Spleen (tissue), 11 donors: Measurements from ENCODE around the gene C4A. TPM values are rescaled to one million over a fixed set of nuclear protein-coding genes. Genes with fewer than 3 reads are reported as not detected.
A peak's percentile ranks its signal among the peaks of the same experiment; 100 is the strongest.

Source experiments
- DNase-seq: peaks from one replicate; pipeline ENCODE4 v3.0.0-alpha.2; 2020
- H3K27ac ChIP-seq, 8 donors: fragments of 200-600 bp; sonication (generic) in 7 of 8; 1 replicate in 4 of 8; 2 replicates in 4 of 8; pipeline versions ENCODE4 v1.5.0 to v1.8.0; 2016 to 2021; ENCODE audit warnings: inconsistent platforms in 4 of 8, mild to moderate bottlenecking in 4 of 8, moderate library complexity in 1 of 8
- H3K27me3 ChIP-seq, 7 donors: fragments of 200-600 bp; sonication (generic) in 6 of 7; replicated peaks in 1 of 7; 1 replicate in 4 of 7; 2 replicates in 3 of 7; pipeline versions ENCODE4 v1.5.0 to v1.8.0; 2016 to 2021; ENCODE audit warnings: inconsistent platforms in 3 of 7, mild to moderate bottlenecking in 1 of 7
- H3K36me3 ChIP-seq, 6 donors: fragments of 200-600 bp; sonication (generic) in 5 of 6; 1 replicate in 4 of 6; 2 replicates in 2 of 6; pipeline versions ENCODE4 v1.5.0 to v1.8.0; 2016 to 2021; ENCODE audit warnings: inconsistent platforms in 2 of 6
- H3K4me1 ChIP-seq, 6 donors: fragments of 200-600 bp; sonication (generic) in 5 of 6; 1 replicate in 3 of 6; 2 replicates in 3 of 6; pipeline versions ENCODE4 v1.5.0 to v1.8.0; 2016 to 2021; ENCODE audit warnings: inconsistent platforms in 3 of 6
- H3K4me3 ChIP-seq, 8 donors: fragments of 200-600 bp; sonication (generic) in 7 of 8; 1 replicate in 4 of 8; 2 replicates in 4 of 8; pipeline versions ENCODE4 v1.5.0 to v1.8.0; 2016 to 2021; ENCODE audit warnings: inconsistent platforms in 4 of 8, mild to moderate bottlenecking in 4 of 8, moderate library complexity in 2 of 8
- H3K9me3 ChIP-seq, 8 donors: fragments of 200-600 bp; sonication (generic) in 7 of 8; 1 replicate in 4 of 8; 2 replicates in 4 of 8; pipeline versions ENCODE4 v1.5.0 to v1.8.0; 2016 to 2021; ENCODE audit warnings: inconsistent platforms in 4 of 8
- POLR2A ChIP-seq, 3 donors: fragments of 450-650 bp; IDR thresholded peaks; one replicate each; pipeline ENCODE4 v1.5.1; 2017; ENCODE audit warnings: antibody characterized with exemption in 3 of 3, mild to moderate bottlenecking in 1 of 3
- POLR2AphosphoS5 ChIP-seq, 3 donors: sonication (generic); formaldehyde crosslinking; IDR thresholded peaks; one replicate each; pipeline ENCODE4 v1.5.1; 2017; ENCODE audit warnings: antibody characterized with exemption in 3 of 3
- WGBS, 5 donors: extraction: QIAGEN DNeasy Blood & Tissue Kit in 3 of 5; methylation state at CpG; one replicate each; pipeline versions ENCODE4 v1.1.5 to v1.1.7; 2013 to 2018; 5-methylcytosine and 5-hydroxymethylcytosine counted together
- intact Hi-C: fragments of 100-400 bp; cut with DNase I; formaldehyde crosslinking; loops from one replicate; pipeline ENCODE4 v1.15.0; 2023; ENCODE audit warnings: low total_unique reads
- polyA plus RNA-seq, 3 donors: library from polyadenylated mRNA; stranded (reverse); fragments of 200-250 nt; gene quantifications; one replicate each; pipeline ENCODE4 v1.2.1, GENCODE V29; 2013
- total RNA-seq, 7 donors: library from RNA; depleted of rRNA in 3 of 7; stranded (reverse); fragments of >200 nt in 3 of 7; fragmentation: NEBNext Ultra II Directional in 4 of 7; extraction: Animal tissue kit (Norgen Biotek cat#: 25700) in 4 of 7; gene quantifications; one replicate each; pipeline versions ENCODE4 v1.1.0 to v1.2.1, GENCODE V29; 2016 to 2021
- TF ChIP-seq, protein P1 (sequence below), 11 experiments: fragments of 200-600 bp in 7 of 11; fragments of 450-650 bp in 4 of 11; sonication (generic) in 4 of 11; IDR thresholded peaks in 8 of 11; conservative IDR thresholded peaks in 3 of 11; 1 replicate in 7 of 11; 2 replicates in 4 of 11; pipeline versions ENCODE4 v1.4.0 to v1.8.0; 2016 to 2021; ENCODE audit warnings: antibody characterized with exemption in 11 of 11, inconsistent platforms in 4 of 11, mild to moderate bottlenecking in 1 of 11
- donor health status: healthy with polysubstance abuse.
- donor health status: DM: no; HTN: no; CAD: no; lungs with moderate emphysema.
- donor health status: DM: no; HTN: no; CAD: no.
- donor health status: Bipolar disorder and iron deficiency.
- donor health status: healthy.
- donor health status: DM: no; HTN: no; CAD: no.
- donor health status: DM: yes; HTN: yes; CAD: no.

C4A gene
- total and polyA plus RNA-seq, 10 donors, result 50.1 to 332 (median 116) TPM

DNA sequence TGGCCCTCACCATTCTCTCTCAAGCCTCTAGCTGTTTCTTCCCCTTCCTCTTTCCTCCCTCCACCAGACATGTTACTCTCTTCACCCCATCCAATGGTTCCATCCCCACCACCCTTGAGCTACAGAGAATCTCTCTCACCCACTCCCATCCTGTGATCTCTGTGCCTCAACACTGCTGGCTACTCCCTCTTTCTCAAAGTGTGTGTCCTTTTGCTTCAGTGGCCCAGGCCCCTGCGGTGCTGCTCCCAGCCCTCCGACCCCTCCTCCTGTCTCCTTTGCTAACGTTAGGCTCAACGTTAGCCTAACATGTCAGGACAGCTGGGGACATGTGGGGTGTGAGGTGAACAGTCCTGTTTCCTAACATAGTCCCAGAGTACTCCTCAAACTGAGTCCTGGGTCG lies 29.0 kb upstream of the C4A start:
- Histone ChIP-seq H3K27me3 (no peaks in the 10 kb centered on the region), H3K9me3 (no peaks in the 10 kb centered on the region), H3K4me3 (no peak overlapping the region), H3K27ac (peak overlapping the region in 4 of 8 donors; percentile 5 to 32 (median 26)), H3K4me1 (peaks cover 5 to 20% (median 8%) of the 10 kb centered on the region in 6 donors), H3K36me3 (peaks cover 4 to 79% (median 63%) of the 10 kb centered on the region in 6 donors)
- TF ChIP-seq, protein P1, sequence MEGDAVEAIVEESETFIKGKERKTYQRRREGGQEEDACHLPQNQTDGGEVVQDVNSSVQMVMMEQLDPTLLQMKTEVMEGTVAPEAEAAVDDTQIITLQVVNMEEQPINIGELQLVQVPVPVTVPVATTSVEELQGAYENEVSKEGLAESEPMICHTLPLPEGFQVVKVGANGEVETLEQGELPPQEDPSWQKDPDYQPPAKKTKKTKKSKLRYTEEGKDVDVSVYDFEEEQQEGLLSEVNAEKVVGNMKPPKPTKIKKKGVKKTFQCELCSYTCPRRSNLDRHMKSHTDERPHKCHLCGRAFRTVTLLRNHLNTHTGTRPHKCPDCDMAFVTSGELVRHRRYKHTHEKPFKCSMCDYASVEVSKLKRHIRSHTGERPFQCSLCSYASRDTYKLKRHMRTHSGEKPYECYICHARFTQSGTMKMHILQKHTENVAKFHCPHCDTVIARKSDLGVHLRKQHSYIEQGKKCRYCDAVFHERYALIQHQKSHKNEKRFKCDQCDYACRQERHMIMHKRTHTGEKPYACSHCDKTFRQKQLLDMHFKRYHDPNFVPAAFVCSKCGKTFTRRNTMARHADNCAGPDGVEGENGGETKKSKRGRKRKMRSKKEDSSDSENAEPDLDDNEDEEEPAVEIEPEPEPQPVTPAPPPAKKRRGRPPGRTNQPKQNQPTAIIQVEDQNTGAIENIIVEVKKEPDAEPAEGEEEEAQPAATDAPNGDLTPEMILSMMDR (IDR thresholded peaks at IDR 0.05 in 8 of 11, conservative IDR thresholded peaks at IDR 0.05 in 3 of 11), result no peak
- no peak for TF ChIP-seq POLR2A (IDR thresholded peaks at IDR 0.05)
- no peak for TF ChIP-seq POLR2AphosphoS5 (IDR thresholded peaks at IDR 0.05)
- DNase-seq, result no peak
- WGBS, 5 donors, result 75 to 89% (median 84%) methylated on average over 5 of the region's 5 CpGs
- intact Hi-C loops, result no loop called here

DNA sequence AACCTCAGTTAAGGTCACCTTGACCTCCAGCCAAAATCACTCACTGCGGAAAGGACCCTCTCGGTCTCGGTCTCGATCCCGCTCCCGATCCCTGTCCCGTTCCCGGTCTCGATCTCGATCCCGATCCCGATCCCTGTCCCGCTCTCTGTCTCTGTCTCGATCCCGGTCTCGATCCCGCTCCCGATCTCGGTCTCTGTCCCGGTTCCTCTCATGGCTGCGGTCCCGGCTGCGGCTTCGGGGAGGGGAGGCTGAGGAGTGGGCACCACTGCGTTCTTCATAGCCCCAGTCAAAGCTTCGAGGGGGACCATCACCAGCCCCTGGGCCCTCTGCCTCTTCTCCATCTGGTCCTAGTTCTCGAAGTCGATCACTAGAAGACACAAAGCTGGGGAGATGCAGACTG lies 27.3 kb upstream of the C4A start:
- TF ChIP-seq, protein P1 (IDR thresholded peaks at IDR 0.05 in 8 of 11, conservative IDR thresholded peaks at IDR 0.05 in 3 of 11), result no peak
- TF ChIP-seq POLR2AphosphoS5 (IDR thresholded peaks at IDR 0.05), result peak in 1 of 3 donors; percentile 36
- Histone ChIP-seq H3K4me1 (peaks cover 13 to 32% (median 17%) of the 10 kb centered on the region in 6 donors), H3K27ac (no peak overlapping the region), H3K4me3 (no peak overlapping the region), H3K9me3 (no peaks in the 10 kb centered on the region), H3K27me3 (no peaks in the 10 kb centered on the region), H3K36me3 (peaks cover 4 to 78% (median 63%) of the 10 kb centered on the region in 6 donors)
- DNase-seq, result no peak
- WGBS, 5 donors, result 97 to 98% (median 98%) methylated on average over 28 of the region's 28 CpGs
- intact Hi-C loops, result no loop called here

DNA sequence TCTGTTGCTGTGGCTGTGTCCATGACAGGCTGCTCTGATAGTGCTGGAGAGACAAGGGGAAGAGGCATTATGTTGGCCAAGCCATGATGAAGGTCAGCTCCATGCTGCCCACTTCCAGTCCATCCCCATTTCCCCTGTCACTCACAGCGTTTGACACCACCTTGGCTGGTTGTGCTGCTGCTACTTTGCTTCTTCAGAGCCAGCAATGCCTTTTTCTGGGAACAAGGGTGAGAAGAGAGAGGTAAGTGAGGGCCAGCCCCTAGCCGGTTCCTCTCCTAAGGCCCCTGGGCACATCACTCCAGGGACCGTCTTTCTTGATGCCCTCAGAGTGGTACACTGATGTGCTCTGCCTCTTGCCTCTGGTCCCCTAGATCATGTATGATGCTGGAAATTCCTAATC lies 25.1 kb upstream of the C4A start:
- WGBS, 5 donors, result 63 to 100% (median 95%) methylated on average over 3 of the region's 3 CpGs
- Histone ChIP-seq H3K4me1 (peaks cover 19 to 54% (median 28%) of the 10 kb centered on the region in 6 donors), H3K27ac (no peak overlapping the region), H3K9me3 (no peaks in the 10 kb centered on the region), H3K4me3 (no peak overlapping the region), H3K36me3 (peaks cover 4 to 77% (median 68%) of the 10 kb centered on the region in 6 donors), H3K27me3 (no peaks in the 10 kb centered on the region)
- TF ChIP-seq POLR2AphosphoS5 (IDR thresholded peaks at IDR 0.05), result no peak
- TF ChIP-seq, protein P1 (IDR thresholded peaks at IDR 0.05 in 8 of 11, conservative IDR thresholded peaks at IDR 0.05 in 3 of 11), result no peak
- no peak for TF ChIP-seq POLR2A (IDR thresholded peaks at IDR 0.05)
- no peak for DNase-seq
- intact Hi-C loops, result no loop called here

DNA sequence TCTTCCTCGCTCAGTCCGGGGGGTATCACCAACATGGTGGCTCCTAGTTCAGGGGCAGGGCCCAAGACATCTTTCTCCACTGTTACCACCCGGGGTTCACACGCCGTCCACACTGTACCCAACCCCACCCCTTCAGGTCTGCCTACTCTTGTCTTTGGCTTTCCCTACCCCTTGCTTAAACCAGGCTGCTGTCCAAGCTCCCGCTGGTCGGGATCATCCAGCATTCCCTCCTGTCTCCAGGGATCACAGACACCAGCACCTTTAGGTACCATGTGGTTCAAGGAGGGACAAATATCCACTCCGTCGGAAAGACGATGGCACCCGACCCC lies 23.5 kb upstream of the C4A start:
- 10 to 14% (median 10%) methylated on average over 11 of the region's 11 CpGs for WGBS, 5 donors
- Histone ChIP-seq H3K4me1 (peaks cover 19 to 46% (median 28%) of the 10 kb centered on the region in 6 donors), H3K9me3 (no peaks in the 10 kb centered on the region), H3K27me3 (no peaks in the 10 kb centered on the region), H3K27ac (peak overlapping the region; percentile 84 to 96 (median 90)), H3K36me3 (peaks cover 4 to 77% (median 70%) of the 10 kb centered on the region in 6 donors), H3K4me3 (peak overlapping the region; percentile 74 to 98 (median 84))
- DNase-seq, result no peak
- no peak for TF ChIP-seq POLR2A (IDR thresholded peaks at IDR 0.05)
- no peak for TF ChIP-seq POLR2AphosphoS5 (IDR thresholded peaks at IDR 0.05)
- TF ChIP-seq, protein P1 (IDR thresholded peaks at IDR 0.05 in 8 of 11, conservative IDR thresholded peaks at IDR 0.05 in 3 of 11), result no peak
- intact Hi-C loops, result no loop called here
